Inflammatory macrophage treated with lipopolysaccharide for 4 hours (primary cell): ENCODE data around the gene PLCXD1.
"Not testable (repeated sequence)": the region's sequence is repeated elsewhere in the genome, so short reads cannot be mapped to it uniquely, and the experiment has no call there.

Experiments used
- DNase-seq: peaks from one replicate; pipeline ENCODE4 v3.0.0-alpha.2; 2020

The PLCXD1 gene

GRCh38 chrX:318739-319578, 37.8 kb downstream of the PLCXD1 start, which contains the start of gene GTPBP6:
Gene GTPBP6, minus strand, starts transcription at chrX:318796. Its CDS starts 9 bp downstream, at chrX:318787.
- peak; percentile 100 for DNase-seq

GRCh38 chrX:319579-320125, 38.5 kb downstream of the PLCXD1 start:
- DNase-seq = no peak

DNA sequence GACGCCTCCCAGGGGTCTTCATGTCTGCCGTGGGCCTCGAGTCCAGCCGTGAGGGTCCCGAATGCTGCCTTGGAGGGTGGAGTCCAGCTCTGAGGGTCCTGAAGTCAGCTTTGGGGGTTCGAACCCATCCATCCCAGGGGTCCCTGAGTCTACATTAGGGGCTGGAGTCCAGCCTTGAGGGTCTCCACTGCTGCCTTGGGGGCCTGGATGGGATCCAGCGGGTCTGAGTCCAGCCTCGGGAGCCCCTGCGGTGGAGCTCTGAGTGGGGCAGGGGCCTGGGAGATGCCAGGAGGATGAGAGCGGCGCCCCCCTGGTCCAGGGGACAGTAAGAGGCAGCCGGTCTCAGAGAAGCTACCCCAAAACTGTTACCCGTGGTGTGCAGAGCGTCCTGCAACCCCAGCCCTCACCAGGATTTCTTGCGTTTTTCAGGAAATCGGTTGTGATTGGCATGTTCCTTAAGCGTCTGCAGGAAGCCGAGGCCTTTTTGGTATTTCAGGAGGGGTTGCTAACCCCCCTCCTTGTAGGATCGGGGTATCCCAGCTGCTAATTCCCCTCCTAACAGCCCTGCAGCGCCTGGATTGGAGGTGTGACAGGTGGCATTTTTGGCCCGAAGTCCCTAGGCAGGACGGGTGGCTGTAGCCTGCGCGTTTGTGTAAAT, 39.1 kb downstream of the PLCXD1 start:
- DNase-seq = peak; percentile 27

- peak; percentile 23 for DNase-seq
Measured at GRCh38 chrX:323721-324628, 42.8 kb downstream of the PLCXD1 start.

DNA sequence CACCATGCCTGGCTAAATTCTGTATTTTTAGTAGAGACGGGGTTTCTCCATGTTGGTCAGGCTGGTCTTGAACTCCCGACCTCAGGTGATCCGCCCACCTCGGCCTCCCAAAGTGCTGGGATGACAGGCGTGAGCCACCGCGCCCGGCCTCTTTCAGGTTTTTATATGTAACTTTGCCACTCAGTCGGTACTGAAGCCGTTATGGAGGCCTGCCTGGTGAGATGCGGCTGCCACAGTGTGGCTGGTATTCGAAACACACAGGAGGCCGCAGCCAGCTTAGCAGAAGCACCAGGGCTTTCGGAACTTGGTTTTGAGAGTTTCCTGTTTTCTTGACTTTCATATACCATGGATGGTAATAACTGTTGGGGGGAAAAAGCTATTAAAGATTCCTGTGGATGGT, 43.5 kb downstream of the PLCXD1 start:
- DNase-seq = peak; percentile 8

GRCh38 chrX:327660-328126, 46.5 kb downstream of the PLCXD1 start:
- DNase-seq = no peak

DNA sequence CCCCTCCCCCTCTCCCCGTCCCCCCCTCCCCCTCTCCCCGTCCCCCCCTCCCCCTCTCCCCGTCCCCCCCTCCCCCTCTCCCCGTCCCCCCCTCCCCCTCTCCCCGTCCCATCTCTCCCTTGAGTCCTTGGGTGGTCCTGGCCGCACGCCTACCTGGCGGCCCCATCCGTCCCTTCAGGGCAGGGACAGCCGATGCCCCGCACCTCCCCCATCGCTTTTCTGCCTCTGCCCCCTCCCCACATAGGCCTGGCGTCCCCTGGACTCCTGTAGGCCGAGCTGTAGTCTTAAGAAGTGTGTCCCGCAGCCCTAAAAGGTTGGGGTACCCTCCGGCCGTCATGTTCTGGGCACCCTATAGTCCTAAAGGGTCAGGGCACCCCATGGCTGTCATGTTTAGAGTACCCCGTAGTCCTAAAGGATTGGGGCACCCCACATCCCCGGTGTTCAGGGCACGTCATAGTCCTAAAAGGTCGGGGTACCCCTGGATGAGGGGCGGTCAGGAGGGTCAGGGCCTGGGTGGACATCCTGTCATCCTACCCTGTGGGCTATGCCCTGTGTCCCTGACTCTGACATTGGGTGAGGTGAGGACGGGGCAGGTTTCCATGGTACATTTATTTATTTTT, 48.2 kb downstream of the PLCXD1 start:
- no peak for DNase-seq

DNA sequence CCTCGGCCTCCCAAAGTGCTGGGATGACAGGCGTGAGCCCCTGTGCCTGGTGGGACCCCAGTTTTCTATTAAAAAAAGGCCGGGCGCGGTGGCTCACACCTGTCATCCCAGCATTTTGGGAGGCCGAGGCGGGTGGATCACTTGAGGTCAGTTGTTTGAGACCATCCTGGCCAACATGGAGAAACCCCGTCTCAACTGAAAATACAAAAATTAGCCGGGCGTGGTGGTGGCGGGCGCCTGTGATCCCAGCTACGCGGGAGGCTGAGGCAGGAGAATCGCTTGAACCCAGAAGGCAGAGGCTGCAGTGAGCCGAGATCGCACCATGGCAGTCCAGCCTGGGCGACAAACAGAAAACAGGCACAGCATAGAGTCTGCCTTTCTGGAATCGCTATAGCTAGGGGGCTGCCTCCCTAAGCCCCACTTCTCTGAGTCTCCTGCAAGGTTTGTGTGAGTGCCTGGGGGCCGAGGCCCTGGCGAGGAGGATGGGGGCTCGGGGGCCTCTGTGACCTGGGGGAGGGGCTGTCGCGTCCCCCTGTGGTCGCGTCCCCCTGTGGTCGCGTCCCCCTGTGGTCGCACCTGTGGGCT, 49.1 kb downstream of the PLCXD1 start:
- DNase-seq = not testable (repeated sequence)

- no peak for DNase-seq
Measured at GRCh38 chrX:330726-331150, 49.6 kb downstream of the PLCXD1 start.

DNA sequence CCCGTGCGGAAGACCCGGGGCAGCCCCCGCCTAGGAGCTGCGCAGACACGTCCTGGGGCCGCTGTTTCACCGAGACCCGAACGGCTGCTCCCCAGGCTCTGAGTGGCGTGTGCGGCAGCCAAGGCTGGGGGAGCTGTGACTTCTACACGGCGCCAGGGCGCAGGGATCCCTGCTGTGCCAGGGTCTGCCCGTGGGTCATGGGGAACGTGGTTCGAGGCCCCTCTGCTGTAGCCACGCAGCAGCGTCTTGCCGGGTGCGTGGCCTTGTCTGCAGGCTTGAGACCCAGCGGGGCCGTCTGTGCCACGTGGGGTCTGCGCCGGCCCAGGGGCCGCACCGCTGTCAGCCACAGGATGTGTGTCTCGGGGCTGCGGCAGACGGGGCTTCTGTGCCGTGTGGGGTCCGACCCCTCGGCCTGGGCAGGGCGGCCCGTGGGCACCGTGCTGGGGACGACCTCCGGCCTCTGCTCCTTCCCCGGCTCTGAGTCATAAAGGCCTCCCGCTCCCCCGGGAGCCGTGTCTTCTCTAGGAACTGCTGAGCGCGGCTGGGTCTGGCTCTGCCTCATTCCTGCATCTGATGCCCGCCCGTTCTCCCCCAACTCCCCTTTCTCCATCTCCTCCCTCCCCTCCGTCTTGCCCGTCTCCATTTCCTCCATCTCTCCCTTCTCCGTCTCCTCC, 50.1 kb downstream of the PLCXD1 start:
- no peak for DNase-seq

DNA sequence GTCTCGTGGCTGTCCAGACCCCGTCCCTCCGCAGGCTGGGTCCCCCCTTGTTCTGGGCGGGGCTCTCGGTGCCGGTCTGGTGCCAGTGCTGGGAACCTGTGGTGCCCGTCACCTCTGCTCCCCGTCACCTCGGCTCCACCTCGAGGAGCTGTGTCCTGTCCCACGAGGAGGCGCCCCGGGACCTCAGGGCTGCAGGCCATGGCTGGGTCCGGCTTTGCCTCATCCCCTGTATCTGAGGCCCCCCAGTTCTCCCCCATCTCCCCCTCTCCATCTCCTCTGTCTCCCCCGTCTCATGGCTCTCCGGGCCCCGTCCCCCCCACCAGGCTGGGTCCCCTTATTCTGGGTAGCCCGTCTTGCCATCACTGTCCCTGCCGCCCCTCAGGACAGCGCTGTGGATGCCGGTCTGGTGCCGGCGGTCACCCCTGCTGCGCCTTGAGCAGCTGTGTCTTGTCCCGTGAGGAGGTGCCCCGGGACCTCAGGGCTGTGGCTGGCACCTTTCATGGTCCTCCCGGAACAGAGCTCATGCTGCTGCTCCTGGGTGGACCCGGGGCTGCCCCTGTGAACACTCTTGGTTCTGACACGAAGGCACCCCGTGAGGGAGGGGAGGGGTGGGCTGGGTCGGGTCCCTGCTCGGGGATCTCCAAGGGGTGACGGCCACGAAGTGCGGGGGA, 50.8 kb downstream of the PLCXD1 start:
- no peak for DNase-seq

- no peak for DNase-seq
Measured at GRCh38 chrX:332496-332860, 51.3 kb downstream of the PLCXD1 start.

DNA sequence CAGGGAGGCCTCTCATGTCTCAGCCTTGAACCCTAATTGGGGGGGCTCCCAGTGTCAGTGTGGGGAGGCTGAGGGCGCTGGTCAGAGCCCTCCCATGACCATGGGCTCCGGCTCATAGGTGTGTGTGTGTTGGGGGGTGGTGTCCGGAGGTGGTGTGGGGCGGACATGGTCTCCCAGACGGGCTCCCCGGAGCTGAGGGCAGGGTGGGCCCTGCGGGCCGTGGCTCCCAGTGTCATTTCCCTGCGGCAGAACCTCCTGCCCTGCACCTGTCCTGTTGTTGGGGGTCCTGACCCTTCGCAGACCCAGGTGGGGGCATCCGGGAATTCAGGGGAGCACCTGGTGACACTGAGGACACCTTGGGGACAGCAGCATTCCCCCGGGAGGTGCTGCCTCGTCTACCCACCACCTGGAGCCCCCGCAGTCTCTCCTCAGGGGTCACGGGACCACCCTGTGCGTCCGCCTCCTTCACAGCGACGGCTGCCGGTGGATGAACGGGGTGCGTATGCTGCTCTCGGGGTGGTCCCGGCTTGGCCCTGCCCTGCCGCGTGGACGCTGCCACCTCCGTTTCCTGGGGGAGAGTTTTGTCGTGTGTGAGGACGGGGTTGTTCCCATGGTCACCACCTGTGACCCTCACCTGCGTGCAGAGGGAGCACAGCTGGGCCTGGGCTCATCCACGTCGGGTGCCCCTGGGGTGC, 51.9 kb downstream of the PLCXD1 start:
- DNase-seq = no peak

GRCh38 chrX:333611-334311, 52.6 kb downstream of the PLCXD1 start:
- no peak for DNase-seq

GRCh38 chrX:334331-334891, 53.2 kb downstream of the PLCXD1 start:
- DNase-seq = no peak

DNA sequence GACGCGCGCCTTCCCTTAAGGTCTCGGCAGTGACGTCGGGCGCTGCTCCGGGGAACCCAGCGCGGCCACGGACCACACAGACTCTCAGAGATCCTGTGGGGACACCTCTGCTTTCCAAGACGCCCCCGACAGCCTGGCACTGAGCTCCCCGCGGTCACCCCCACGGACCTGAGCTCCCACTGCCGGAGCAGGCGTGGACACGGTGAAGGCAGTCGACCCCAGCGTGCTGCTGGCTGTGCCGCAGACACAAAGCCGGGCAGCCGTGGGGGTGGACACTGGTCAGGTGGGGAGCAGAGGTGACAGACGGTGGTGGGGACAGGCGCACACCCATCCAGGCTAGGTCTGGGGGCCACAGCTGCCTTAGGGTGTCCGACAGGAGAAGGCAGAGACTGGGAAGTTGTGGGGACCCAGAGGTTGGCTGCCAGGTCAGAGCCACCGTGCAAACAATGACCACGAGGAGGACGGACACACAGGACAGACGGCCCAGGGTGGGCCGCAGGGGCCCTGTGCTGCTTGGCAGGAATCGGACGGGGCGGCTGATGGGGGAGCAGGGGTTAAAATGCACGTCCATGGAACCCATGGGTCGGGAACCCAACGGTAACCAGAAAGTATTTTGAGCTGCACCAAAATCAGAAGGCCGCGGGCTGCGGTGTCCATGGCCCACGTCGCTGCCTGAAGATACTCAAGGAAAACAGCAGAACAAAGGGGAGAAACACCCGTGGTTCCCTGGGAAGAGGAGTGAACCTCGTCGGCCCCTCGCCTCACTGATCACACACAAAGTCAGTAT, 54.0 kb downstream of the PLCXD1 start:
- DNase-seq = no peak

DNA sequence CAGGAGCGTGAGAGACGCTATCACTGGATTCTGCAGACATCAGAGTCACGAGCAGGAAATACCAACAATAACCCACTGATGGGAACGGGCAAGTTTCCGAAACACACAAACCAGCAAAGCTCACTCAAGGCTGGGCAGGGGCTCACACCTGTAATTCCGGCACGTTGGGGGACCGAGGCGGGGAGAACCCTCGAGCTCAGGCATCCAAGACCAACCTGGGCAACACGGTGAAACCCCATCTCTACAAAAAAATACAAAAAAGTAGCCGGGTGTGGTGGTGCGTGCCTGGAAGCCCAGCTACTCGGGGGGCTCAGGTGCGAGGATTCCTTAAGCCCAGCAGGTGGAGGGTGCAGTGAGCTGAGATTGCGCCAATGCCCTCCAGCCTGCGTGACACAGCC, 54.6 kb downstream of the PLCXD1 start:
- no peak for DNase-seq

GRCh38 chrX:336227-336626, 55.0 kb downstream of the PLCXD1 start:
- DNase-seq = no peak
